ENCODE data around the gene ADGRV1.
"Not testable (repeated sequence)": the region's sequence is repeated elsewhere in the genome, so short reads cannot be mapped to it uniquely, and the experiment has no call there.

ADGRV1 gene

DNA sequence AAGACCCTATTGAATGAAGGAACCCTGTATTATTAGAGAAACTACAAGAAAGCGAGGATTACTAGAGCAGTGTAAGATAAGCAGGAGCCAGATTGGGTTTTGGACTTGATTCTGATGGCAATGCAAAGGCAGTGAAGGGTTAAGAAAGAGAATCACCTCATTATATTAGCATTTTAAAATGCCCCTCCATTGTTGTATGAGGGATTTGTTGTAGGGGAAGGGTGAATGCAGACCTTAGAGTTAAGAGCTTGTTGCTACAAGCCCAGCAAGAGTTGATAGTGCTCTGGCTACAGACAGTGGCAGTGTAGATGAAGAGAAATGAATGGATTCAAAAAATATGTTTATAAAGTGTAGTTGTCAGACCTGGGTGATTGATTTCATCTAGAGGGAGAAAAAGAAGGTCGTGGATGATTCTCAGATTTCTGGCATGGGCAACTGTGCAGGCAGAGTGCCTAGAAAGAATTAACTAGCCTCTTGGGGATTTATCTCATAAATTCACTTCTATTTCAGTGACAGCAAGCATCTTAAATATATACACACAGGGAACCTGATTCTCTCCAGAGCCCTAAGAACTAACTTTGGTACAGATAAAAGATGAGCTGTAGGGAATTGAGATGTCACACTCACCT lies 479.7 kb downstream of the ADGRV1 start:
- no peak for TF ChIP-seq CTCF (IDR thresholded peaks at IDR 0.05; ENCODE audit: extremely low read depth, insufficient read depth, missing control alignments)
- in situ Hi-C loops (cut with MboI; ENCODE audit: low pct_unique_long_range_greater_than_20kb, low sequenced_read_pairs, unreplicated experiment) = no loop called here
- no peak for DNase-seq (ENCODE audit: low spot score)

GRCh38 chr5:91041132-91041531 lies 482.5 kb downstream of the ADGRV1 start:
- in situ Hi-C loops (cut with MboI; ENCODE audit: low pct_unique_long_range_greater_than_20kb, low sequenced_read_pairs, unreplicated experiment); DNase-seq (ENCODE audit: low spot score): not testable (repeated sequence)

- no peak for TF ChIP-seq CTCF (IDR thresholded peaks at IDR 0.05; ENCODE audit: extremely low read depth, insufficient read depth, missing control alignments)
- no peak for DNase-seq (ENCODE audit: low spot score)
- in situ Hi-C loops (cut with MboI; ENCODE audit: low pct_unique_long_range_greater_than_20kb, low sequenced_read_pairs, unreplicated experiment) = no loop called here
These were observed 483.8 kb downstream of the ADGRV1 start for GRCh38 chr5:91042247-91042935.

GRCh38 chr5:91042936-91043255 lies 484.3 kb downstream of the ADGRV1 start:
- in situ Hi-C loops (cut with MboI; ENCODE audit: low pct_unique_long_range_greater_than_20kb, low sequenced_read_pairs, unreplicated experiment) = no loop called here
- no peak for TF ChIP-seq CTCF (IDR thresholded peaks at IDR 0.05; ENCODE audit: extremely low read depth, insufficient read depth, missing control alignments)
- no peak for DNase-seq (ENCODE audit: low spot score)

- DNase-seq (ENCODE audit: low spot score) = no peak
- in situ Hi-C loops (cut with MboI; ENCODE audit: low pct_unique_long_range_greater_than_20kb, low sequenced_read_pairs, unreplicated experiment) = no loop called here
- no peak for TF ChIP-seq CTCF (IDR thresholded peaks at IDR 0.05; ENCODE audit: extremely low read depth, insufficient read depth, missing control alignments)
These were observed 489.5 kb downstream of the ADGRV1 start for GRCh38 chr5:91048073-91048472.

DNA sequence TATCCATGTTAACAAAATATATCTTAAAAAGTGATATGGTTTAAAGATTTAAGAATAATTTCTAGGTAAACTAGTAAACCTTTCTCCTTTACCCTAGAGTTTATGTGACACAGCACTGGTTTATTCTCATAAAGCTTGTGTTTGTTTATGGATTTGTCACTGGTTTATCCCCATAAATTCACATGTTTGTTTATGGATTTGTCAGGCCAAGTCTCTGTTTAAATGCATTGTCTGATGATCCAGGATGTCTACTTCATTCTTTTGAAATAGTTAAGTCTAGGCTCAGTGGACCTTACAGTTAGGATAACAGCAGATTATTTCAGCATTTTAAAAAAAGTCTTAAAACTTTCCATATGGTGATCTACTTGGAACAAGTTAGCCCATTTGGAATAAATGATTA lies 490.5 kb downstream of the ADGRV1 start:
- TF ChIP-seq CTCF (IDR thresholded peaks at IDR 0.05; ENCODE audit: extremely low read depth, insufficient read depth, missing control alignments) = no peak
- in situ Hi-C loops (cut with MboI; ENCODE audit: low pct_unique_long_range_greater_than_20kb, low sequenced_read_pairs, unreplicated experiment) = no loop called here
- no peak for DNase-seq (ENCODE audit: low spot score)

DNA sequence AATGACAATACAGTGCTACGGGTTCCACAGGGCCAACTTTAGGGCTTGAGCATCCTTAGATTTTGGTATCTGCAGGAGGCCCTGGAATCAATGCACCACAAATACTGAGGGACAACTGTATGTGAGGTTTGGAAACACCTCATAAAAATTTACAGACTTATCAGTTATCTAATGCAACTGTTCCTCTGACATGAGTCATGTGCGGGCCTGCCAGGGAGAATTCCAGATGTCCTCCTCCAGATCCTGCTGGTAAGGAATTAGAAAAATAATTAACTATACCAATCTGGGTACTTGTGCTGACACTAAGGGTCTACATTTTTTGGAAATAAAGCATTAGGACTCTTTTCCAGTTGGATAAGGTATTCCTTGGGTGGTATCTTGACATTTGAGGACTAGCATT lies 491.2 kb downstream of the ADGRV1 start:
- TF ChIP-seq CTCF (IDR thresholded peaks at IDR 0.05; ENCODE audit: extremely low read depth, insufficient read depth, missing control alignments) = no peak
- DNase-seq (ENCODE audit: low spot score) = no peak
- in situ Hi-C loops (cut with MboI; ENCODE audit: low pct_unique_long_range_greater_than_20kb, low sequenced_read_pairs, unreplicated experiment) = no loop called here

DNA sequence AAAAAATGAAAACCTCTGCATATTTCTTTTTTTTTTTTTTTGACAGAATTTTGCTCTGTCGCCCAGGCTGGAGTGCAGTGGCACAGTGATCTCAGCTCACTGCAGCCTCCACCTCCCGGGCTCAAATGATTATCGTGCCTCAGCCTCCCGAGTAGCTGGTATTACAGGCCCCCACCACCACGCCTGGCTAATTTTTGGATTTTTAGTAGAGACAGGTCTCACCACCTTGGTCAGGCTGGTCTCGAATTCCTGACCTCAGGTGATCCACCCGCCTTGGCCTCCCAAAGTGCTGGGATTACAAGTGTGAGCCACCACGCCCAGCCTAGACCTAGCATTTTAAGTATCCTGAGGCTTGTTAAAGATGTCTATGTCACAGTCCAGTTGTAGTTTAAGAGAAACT lies 493.8 kb downstream of the ADGRV1 start:
- in situ Hi-C loops (cut with MboI; ENCODE audit: low pct_unique_long_range_greater_than_20kb, low sequenced_read_pairs, unreplicated experiment); DNase-seq (ENCODE audit: low spot score): not testable (repeated sequence)
